ENCODE data around the gene HIP1.
"Not testable (repeated sequence)": the region's sequence is repeated elsewhere in the genome, so short reads cannot be mapped to it uniquely, and the experiment has no call there.

The HIP1 gene

GRCh38 chr7:75738604-75738974, at the start of gene HIP1:
Gene HIP1, minus strand, starts transcription at chr7:75738941. Its CDS starts 21 bp downstream, at chr7:75738920.
- no peak for DNase-seq

GRCh38 chr7:75788154-75788847, 49.6 kb upstream of the HIP1 start:
- not testable (repeated sequence) for DNase-seq

- not testable (repeated sequence) for DNase-seq
Observed at GRCh38 chr7:75783058-75783457, 44.3 kb upstream of the HIP1 start.

GRCh38 chr7:75780647-75781273, 42.0 kb upstream of the HIP1 start:
- DNase-seq, result not testable (repeated sequence)

GRCh38 chr7:75779516-75779915, 40.8 kb upstream of the HIP1 start:
- not testable (repeated sequence) for DNase-seq

- not testable (repeated sequence) for DNase-seq
Observed at GRCh38 chr7:75779035-75779434, 40.3 kb upstream of the HIP1 start.

GRCh38 chr7:75776295-75776971, 37.7 kb upstream of the HIP1 start:
- no peak for DNase-seq

GRCh38 chr7:75773958-75774357, 35.2 kb upstream of the HIP1 start:
- not testable (repeated sequence) for DNase-seq

GRCh38 chr7:75772081-75773077, 33.6 kb upstream of the HIP1 start, which contains the start of gene CCL26:
Gene CCL26, minus strand, starts transcription at chr7:75772211. Its CDS starts 35 bp downstream, at chr7:75772176.
- DNase-seq, result no peak

- DNase-seq, result no peak
Observed at GRCh38 chr7:75771224-75771623, 32.5 kb upstream of the HIP1 start.

GRCh38 chr7:75762350-75762917, 23.7 kb upstream of the HIP1 start:
- DNase-seq, result peak; percentile 28

GRCh38 chr7:75761801-75762200, 23.1 kb upstream of the HIP1 start:
- not testable (repeated sequence) for DNase-seq

- no peak for DNase-seq
Observed at GRCh38 chr7:75758491-75758890, 19.8 kb upstream of the HIP1 start.

- no peak for DNase-seq
Observed at GRCh38 chr7:75757860-75758259, 19.1 kb upstream of the HIP1 start.

GRCh38 chr7:75756991-75757676, 18.4 kb upstream of the HIP1 start:
- DNase-seq, result no peak

- no peak for DNase-seq
Observed at GRCh38 chr7:75756206-75756990, 17.7 kb upstream of the HIP1 start.

GRCh38 chr7:75743455-75743859, 4.7 kb upstream of the HIP1 start:
- no peak for DNase-seq

- DNase-seq, result no peak
Observed at GRCh38 chr7:75740846-75741497, 2.2 kb upstream of the HIP1 start.

GRCh38 chr7:75739796-75740672, 1.3 kb upstream of the HIP1 start:
- no peak for DNase-seq

Measured in NCI-H1105 (cell line).